Mucosa of rectum (tissue), 2 donors: ENCODE measurements around the gene ZFAND3.

Experiments
- H3K27ac ChIP-seq, 2 donors: one replicate each; pipeline ENCODE4 v1.7.0; 2013; ENCODE audit warnings: inconsistent platforms in 2 of 2, low read depth in 2 of 2, low read length in 2 of 2
- H3K27me3 ChIP-seq, 2 donors: one replicate each; pipeline ENCODE4 v1.7.0; 2013; ENCODE audit warnings: low read length in 2 of 2; ENCODE audit not compliant: control insufficient read depth in 2 of 2, insufficient read depth in 2 of 2
- H3K36me3 ChIP-seq, 2 donors: one replicate each; pipeline ENCODE4 v1.7.0; 2013; ENCODE audit warnings: low read length in 2 of 2; ENCODE audit not compliant: control insufficient read depth in 2 of 2, insufficient read depth in 2 of 2
- H3K4me1 ChIP-seq, 2 donors: one replicate each; pipeline ENCODE4 v1.7.0; 2013; ENCODE audit warnings: low read length in 2 of 2, mild to moderate bottlenecking in 1 of 2; ENCODE audit not compliant: control insufficient read depth in 2 of 2, insufficient read depth in 2 of 2
- H3K4me3 ChIP-seq, 2 donors: one replicate each; pipeline ENCODE4 v1.7.0; 2013; ENCODE audit warnings: low read length in 2 of 2
- H3K9ac ChIP-seq, 2 donors: one replicate each; pipeline ENCODE4 v1.7.0; 2013; ENCODE audit warnings: low read length in 2 of 2, low read depth in 1 of 2, mild to moderate bottlenecking in 1 of 2
- H3K9me3 ChIP-seq, 2 donors: one replicate each; pipeline ENCODE4 v1.7.0; 2013; ENCODE audit warnings: low read length in 2 of 2; ENCODE audit not compliant: control insufficient read depth in 2 of 2
- donor health status: healthy.
- donor health status: Normal muscosa, but diverticular disease.

Gene ZFAND3

GRCh38 chr6:37845930-37846329 lies 26.4 kb downstream of the ZFAND3 start:
- Histone ChIP-seq H3K27ac (no peak overlapping the region), H3K27me3 (no peaks in the 10 kb centered on the region), H3K4me3 (no peak overlapping the region), H3K9me3 (no peaks in the 10 kb centered on the region), H3K36me3 (no peaks in the 10 kb centered on the region), H3K4me1 (peaks cover 7 to 9% of the 10 kb centered on the region in 2 donors), H3K9ac (no peak overlapping the region)

- no peaks in the 10 kb centered on the region for H3K27me3 ChIP-seq
- H3K27ac ChIP-seq: no peak overlapping the region
- H3K9ac ChIP-seq: no peak overlapping the region
- no peaks in the 10 kb centered on the region for H3K9me3 ChIP-seq
- H3K4me3 ChIP-seq: no peak overlapping the region
- peaks cover 7 to 9% of the 10 kb centered on the region in 2 donors for H3K4me1 ChIP-seq
- H3K36me3 ChIP-seq: no peaks in the 10 kb centered on the region
Observed at GRCh38 chr6:37847704-37848103, 28.2 kb downstream of the ZFAND3 start.

DNA sequence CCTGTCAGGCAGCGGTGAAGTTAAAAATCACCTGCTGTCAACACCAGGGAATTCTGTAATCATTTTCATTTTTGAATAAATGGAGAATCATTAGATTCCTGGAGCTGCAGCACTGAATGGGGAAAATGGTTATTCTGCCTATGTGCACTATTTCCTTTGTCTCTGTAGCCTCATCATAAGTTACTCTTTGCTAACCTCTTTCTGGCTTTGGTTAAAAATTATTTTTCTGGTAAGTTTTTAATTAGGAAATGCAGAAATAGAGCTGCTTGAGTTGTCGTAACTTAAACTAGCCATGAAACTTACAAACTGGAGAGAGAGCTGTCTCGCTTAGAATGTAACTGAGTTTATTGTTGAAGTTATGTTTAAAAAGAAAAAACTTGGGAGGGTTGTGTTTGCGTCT lies 28.8 kb downstream of the ZFAND3 start:
- H3K27me3 ChIP-seq: no peaks in the 10 kb centered on the region
- H3K27ac ChIP-seq: no peak overlapping the region
- no peaks in the 10 kb centered on the region for H3K36me3 ChIP-seq
- no peak overlapping the region for H3K4me3 ChIP-seq
- H3K9me3 ChIP-seq: no peaks in the 10 kb centered on the region
- peaks cover 7 to 9% of the 10 kb centered on the region in 2 donors for H3K4me1 ChIP-seq
- no peak overlapping the region for H3K9ac ChIP-seq

DNA sequence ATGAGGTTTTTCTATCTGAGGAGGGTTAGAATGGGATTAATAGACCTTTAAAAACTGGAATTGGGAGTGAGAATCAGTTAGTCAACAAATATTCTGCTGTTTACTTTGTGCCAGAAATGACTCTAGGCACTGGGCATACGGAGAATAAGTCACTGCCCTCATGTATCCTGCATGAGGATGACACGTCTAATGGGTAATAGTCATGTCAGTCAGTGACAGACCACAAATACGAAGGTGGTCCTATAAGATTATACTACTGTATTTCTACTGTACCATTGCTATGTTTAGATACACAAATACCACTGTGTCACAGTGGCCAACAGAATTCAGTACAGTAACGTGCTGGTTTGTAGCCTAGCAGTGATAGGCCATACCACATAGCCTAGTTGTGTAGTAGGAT lies 30.7 kb downstream of the ZFAND3 start:
- no peaks in the 10 kb centered on the region for H3K9me3 ChIP-seq
- H3K27ac ChIP-seq: no peak overlapping the region
- H3K36me3 ChIP-seq: no peaks in the 10 kb centered on the region
- no peaks in the 10 kb centered on the region for H3K27me3 ChIP-seq
- no peak overlapping the region for H3K9ac ChIP-seq
- peaks cover 7% of the 10 kb centered on the region in 2 donors for H3K4me1 ChIP-seq
- no peak overlapping the region for H3K4me3 ChIP-seq

GRCh38 chr6:37850728-37851285 lies 31.3 kb downstream of the ZFAND3 start:
- no peaks in the 10 kb centered on the region for H3K36me3 ChIP-seq
- H3K4me1 ChIP-seq: peaks cover 3 to 4% of the 10 kb centered on the region in 2 donors
- no peaks in the 10 kb centered on the region for H3K9me3 ChIP-seq

GRCh38 chr6:37851997-37852524 lies 32.5 kb downstream of the ZFAND3 start:
- no peak overlapping the region for H3K27ac ChIP-seq
- H3K4me1 ChIP-seq: no peaks in the 10 kb centered on the region

More at GRCh38 chr6:37850728-37851285, 31.3 kb downstream of the ZFAND3 start:
- Histone ChIP-seq H3K4me3 (no peak overlapping the region), H3K9ac (no peak overlapping the region), H3K27ac (no peak overlapping the region), H3K27me3 (no peaks in the 10 kb centered on the region)

DNA sequence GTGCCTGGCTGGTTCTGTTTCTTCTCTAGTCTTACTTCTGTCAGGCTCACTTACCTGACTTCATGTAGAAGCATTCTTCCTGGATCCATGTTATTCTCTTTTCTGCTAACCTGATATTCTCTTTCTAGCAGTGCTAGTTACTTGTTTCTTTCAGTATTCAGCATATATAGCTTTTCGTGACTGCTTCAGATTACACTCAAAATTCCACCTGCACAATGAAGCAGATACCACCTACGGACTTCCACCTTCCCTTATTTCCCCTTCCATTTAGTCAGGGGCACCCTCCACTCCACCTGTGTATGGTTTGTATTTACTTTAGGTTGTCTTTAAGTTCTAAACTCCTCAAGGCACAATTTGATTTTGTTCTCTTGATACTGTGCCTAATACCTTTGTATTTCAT lies 36.8 kb downstream of the ZFAND3 start:
- no peak overlapping the region for H3K4me3 ChIP-seq
- no peak overlapping the region for H3K27ac ChIP-seq
- H3K9me3 ChIP-seq: no peaks in the 10 kb centered on the region
- no peaks in the 10 kb centered on the region for H3K4me1 ChIP-seq
- no peak overlapping the region for H3K9ac ChIP-seq
- H3K36me3 ChIP-seq: no peaks in the 10 kb centered on the region
- no peaks in the 10 kb centered on the region for H3K27me3 ChIP-seq

More at GRCh38 chr6:37851997-37852524, 32.5 kb downstream of the ZFAND3 start:
- no peaks in the 10 kb centered on the region for H3K9me3 ChIP-seq
- no peaks in the 10 kb centered on the region for H3K27me3 ChIP-seq
- no peaks in the 10 kb centered on the region for H3K36me3 ChIP-seq
- no peak overlapping the region for H3K4me3 ChIP-seq
- no peak overlapping the region for H3K9ac ChIP-seq

DNA sequence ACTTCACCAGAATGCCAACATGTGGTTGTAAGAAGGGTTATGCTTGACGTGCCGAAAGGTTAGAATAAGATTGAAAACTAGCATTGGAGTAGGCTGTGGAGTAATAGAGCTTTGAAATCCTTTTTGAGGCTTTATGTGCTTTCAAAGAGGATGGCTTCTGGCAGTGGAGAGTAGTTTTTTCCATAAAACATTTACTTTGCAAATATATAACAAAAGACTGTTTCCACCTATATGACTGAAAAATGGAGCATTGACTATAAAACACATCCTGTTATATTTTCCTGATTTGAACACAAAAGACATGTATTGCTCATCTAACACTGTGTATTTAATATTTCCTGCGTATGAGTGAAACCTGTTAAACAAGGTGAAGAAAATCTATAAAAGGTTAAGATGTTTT lies 38.8 kb downstream of the ZFAND3 start:
- no peaks in the 10 kb centered on the region for H3K4me1 ChIP-seq

DNA sequence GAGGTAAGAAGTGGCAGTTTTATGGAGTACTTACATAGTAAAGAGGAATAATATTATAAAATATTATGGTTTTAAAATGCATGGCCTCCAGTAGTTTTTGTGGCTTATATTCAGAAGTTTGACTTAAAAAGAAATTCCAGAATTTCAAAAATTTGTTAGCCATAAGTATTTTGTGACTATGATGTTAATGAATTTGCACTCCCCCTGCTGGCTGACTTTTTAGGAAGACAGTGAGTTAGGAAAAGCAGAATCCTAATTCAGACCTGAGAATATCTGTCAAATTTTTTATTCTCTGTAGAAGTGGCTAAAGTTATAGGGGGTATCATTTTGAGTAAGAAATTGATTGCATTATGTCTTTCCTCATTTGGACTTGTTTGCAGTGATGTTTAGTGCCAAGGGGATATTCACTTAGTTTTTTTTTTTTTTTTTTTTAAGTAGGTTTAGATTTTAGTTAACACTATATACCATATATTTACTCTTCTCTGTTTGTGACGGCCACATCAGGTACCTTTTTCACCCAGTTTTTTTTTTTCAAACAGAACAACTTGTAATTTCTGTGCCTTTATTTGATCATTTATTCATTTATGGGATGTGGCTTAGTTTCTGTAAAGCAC lies 40.8 kb downstream of the ZFAND3 start:
- H3K9ac ChIP-seq: no peak overlapping the region
- H3K9me3 ChIP-seq: no peaks in the 10 kb centered on the region
- H3K4me1 ChIP-seq: no peaks in the 10 kb centered on the region
- H3K4me3 ChIP-seq: no peak overlapping the region
- H3K27me3 ChIP-seq: no peaks in the 10 kb centered on the region
- H3K27ac ChIP-seq: no peak overlapping the region
- H3K36me3 ChIP-seq: peaks cover 0 to 3% of the 10 kb centered on the region in 2 donors

More for the DNA sequence above, 38.8 kb downstream of the ZFAND3 start:
- H3K4me3 ChIP-seq: no peak overlapping the region
- no peak overlapping the region for H3K27ac ChIP-seq
- H3K36me3 ChIP-seq: peaks cover 0 to 3% of the 10 kb centered on the region in 2 donors
- H3K9ac ChIP-seq: no peak overlapping the region
- no peaks in the 10 kb centered on the region for H3K9me3 ChIP-seq
- no peaks in the 10 kb centered on the region for H3K27me3 ChIP-seq

DNA sequence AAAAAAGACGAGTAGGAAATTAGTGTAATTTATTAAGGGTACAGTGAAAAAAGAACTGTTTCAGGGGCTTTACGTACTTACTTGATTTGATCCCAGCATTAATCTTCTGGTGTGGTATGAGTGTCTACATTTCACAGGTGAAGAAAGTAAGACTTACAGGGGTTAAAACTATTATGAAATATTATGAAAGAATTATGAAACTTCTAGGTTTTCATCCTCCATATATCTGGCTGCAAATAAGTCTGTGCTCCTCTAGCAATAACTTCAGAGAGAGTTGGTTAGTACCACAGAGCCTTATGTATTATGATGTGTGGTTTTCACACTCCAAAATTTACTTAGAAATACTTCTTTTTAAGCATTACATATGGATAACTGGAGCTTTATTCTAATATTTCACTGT lies 41.9 kb downstream of the ZFAND3 start:
- no peaks in the 10 kb centered on the region for H3K4me1 ChIP-seq
- no peaks in the 10 kb centered on the region for H3K9me3 ChIP-seq
- H3K36me3 ChIP-seq: peaks cover 0 to 3% of the 10 kb centered on the region in 2 donors
- no peak overlapping the region for H3K9ac ChIP-seq
- H3K27me3 ChIP-seq: no peaks in the 10 kb centered on the region
- no peak overlapping the region for H3K4me3 ChIP-seq
- no peak overlapping the region for H3K27ac ChIP-seq
